CD4-positive, alpha-beta T cell (primary cell): ENCODE results near the gene TSHZ1. TPM values are rescaled to one million over a fixed set of nuclear protein-coding genes. Genes with fewer than 3 reads are reported as not detected.

Experiments used
- ATAC-seq: fragments of 200-7000 bp; cut with Tn5 transposase; one replicate; pipeline ENCODE4 v1.10.0; 2022; ENCODE audit warnings: mild to moderate bottlenecking; ENCODE audit not compliant: poor library complexity
- CTCF ChIA-PET: fragments of 350-600 bp; sonication (Branson Sonifier 250); formaldehyde crosslinking; loops from one replicate; lab custom pipeline; 2021; ENCODE audit warnings: antibody characterized with exemption, inconsistent platforms; lab: Charles Lee
- POLR2A ChIA-PET: fragments of 350-600 bp; sonication (Branson Sonifier 250); formaldehyde crosslinking; loops from one replicate; lab custom pipeline; 2021; ENCODE audit warnings: antibody characterized with exemption, inconsistent platforms; lab: Charles Lee
- DNase-seq, 14 experiments: peaks; one replicate each; pipeline ENCODE4 v3.0.0-alpha.2; 2013 to 2020; ENCODE audit warnings: mixed read lengths in 2 of 14
- H3K27ac ChIP-seq, 2 donors: one replicate each; pipeline versions ENCODE4 v1.5.1 to v1.7.0; 2013; ENCODE audit warnings: low read length in 2 of 2, low read depth in 1 of 2, mild to moderate bottlenecking in 1 of 2
- H3K27me3 ChIP-seq, 2 experiments: 1 replicate in 1 of 2; 2 replicates in 1 of 2; pipeline versions ENCODE4 v1.6.1 to v1.7.0; 2013; ENCODE audit warnings: low read length in 2 of 2, control low read depth in 1 of 2, mild to moderate bottlenecking in 1 of 2, moderate library complexity in 1 of 2; ENCODE audit not compliant: insufficient read depth in 2 of 2, control insufficient read depth in 1 of 2
- H3K36me3 ChIP-seq: one replicate; pipeline ENCODE4 v1.6.1; 2013; ENCODE audit warnings: low read length, control low read depth; ENCODE audit not compliant: insufficient read depth
- H3K4me1 ChIP-seq: one replicate; pipeline ENCODE4 v1.6.1; 2013; ENCODE audit warnings: low read length, control low read depth; ENCODE audit not compliant: insufficient read depth
- H3K4me3 ChIP-seq: one replicate; pipeline ENCODE4 v1.5.1; 2013; ENCODE audit warnings: mild to moderate bottlenecking, low read length, moderate library complexity
- H3K9me3 ChIP-seq, 2 experiments: 1 replicate in 1 of 2; 2 replicates in 1 of 2; pipeline versions ENCODE4 v1.6.1 to v1.7.0; 2013; ENCODE audit warnings: low read length in 2 of 2, mild to moderate bottlenecking in 2 of 2, control low read depth in 1 of 2, moderate library complexity in 1 of 2; ENCODE audit not compliant: control insufficient read depth in 1 of 2, insufficient read depth in 1 of 2
- H3K27ac Mint-ChIP-seq: one replicate; pipeline ENCODE4 v1.8.0; 2020; ENCODE audit warnings: mixed read lengths
- H3K27me3 Mint-ChIP-seq: one replicate; pipeline ENCODE4 v1.8.0; 2021; ENCODE audit warnings: mixed read lengths
- H3K36me3 Mint-ChIP-seq: one replicate; pipeline ENCODE4 v1.8.0; 2021; ENCODE audit warnings: low read depth, mixed read lengths
- H3K4me1 Mint-ChIP-seq: one replicate; pipeline ENCODE4 v1.8.0; 2021; ENCODE audit warnings: low read depth, mixed read lengths
- H3K4me3 Mint-ChIP-seq: one replicate; pipeline ENCODE4 v1.8.0; 2020; ENCODE audit warnings: mild to moderate bottlenecking, mixed read lengths
- H3K9me3 Mint-ChIP-seq: one replicate; pipeline ENCODE4 v1.8.0; 2020; ENCODE audit warnings: mixed read lengths
- intact Hi-C, 2 experiments: fragments of 100-400 bp; cut with DNase I in 1 of 2; cut with micrococcal nuclease in 1 of 2; formaldehyde crosslinking; loops; one replicate each; pipeline versions ENCODE4 v1.15.1 to v1.9.0; 2023 to 2025; cut with DNase I, micrococcal nuclease
- total RNA-seq, 174 experiments: library from RNA in 2 of 174; stranded (reverse) in 2 of 174; gene quantifications; one replicate each; pipeline ENCODE4 v1.2.3 and lab custom pipeline; 2021 to 2026
- TF ChIP-seq, protein P1 (sequence below): fragments of 200-600 bp; IDR thresholded peaks from one replicate; pipeline ENCODE4 v1.8.0; 2022; ENCODE audit warnings: antibody characterized with exemption, mild to moderate bottlenecking

The TSHZ1 gene
- total RNA-seq, 2 experiments from 2014 or later = 19.9 to 21.5 TPM

DNA sequence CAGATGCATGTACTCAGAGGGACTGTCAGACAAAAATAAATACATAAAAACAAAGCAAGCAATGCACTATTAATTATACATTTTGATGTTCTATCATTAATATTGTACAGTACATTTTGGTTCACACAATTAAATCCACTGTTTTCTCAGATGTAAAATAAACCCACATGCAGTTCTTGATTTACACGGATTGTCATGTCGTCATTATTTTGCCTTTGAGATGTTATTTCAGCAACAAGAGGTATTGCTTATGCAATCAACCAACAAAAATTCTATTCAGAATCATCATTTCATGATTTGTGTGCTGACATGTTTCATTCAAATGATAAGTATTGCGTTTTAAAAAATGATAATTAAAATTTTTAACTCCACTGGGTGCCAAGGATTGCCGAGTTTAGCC, 79.2 kb downstream of the TSHZ1 start:
- intact Hi-C loops = no loop called here
- H3K27me3 Mint-ChIP-seq = no peaks in the 10 kb centered on the region
- no peak overlapping the region for H3K4me3 ChIP-seq
- H3K27ac Mint-ChIP-seq = no peak overlapping the region
- H3K27ac ChIP-seq = no peak overlapping the region
- no peaks in the 10 kb centered on the region for H3K27me3 ChIP-seq
- H3K4me3 Mint-ChIP-seq = no peak overlapping the region
- TF ChIP-seq, protein P1, sequence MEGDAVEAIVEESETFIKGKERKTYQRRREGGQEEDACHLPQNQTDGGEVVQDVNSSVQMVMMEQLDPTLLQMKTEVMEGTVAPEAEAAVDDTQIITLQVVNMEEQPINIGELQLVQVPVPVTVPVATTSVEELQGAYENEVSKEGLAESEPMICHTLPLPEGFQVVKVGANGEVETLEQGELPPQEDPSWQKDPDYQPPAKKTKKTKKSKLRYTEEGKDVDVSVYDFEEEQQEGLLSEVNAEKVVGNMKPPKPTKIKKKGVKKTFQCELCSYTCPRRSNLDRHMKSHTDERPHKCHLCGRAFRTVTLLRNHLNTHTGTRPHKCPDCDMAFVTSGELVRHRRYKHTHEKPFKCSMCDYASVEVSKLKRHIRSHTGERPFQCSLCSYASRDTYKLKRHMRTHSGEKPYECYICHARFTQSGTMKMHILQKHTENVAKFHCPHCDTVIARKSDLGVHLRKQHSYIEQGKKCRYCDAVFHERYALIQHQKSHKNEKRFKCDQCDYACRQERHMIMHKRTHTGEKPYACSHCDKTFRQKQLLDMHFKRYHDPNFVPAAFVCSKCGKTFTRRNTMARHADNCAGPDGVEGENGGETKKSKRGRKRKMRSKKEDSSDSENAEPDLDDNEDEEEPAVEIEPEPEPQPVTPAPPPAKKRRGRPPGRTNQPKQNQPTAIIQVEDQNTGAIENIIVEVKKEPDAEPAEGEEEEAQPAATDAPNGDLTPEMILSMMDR = no peak
- ChIA-PET CTCF (no interaction called here), POLR2A (no interaction called here)
- H3K36me3 ChIP-seq = peaks cover 39% of the 10 kb centered on the region
- no peaks in the 10 kb centered on the region for H3K9me3 Mint-ChIP-seq
- DNase-seq (no peak), ATAC-seq (no peak)
- H3K4me1 Mint-ChIP-seq = no peaks in the 10 kb centered on the region
- peaks cover 0 to 20% of the 10 kb centered on the region in 2 experiments for H3K9me3 ChIP-seq
- H3K4me1 ChIP-seq = no peaks in the 10 kb centered on the region
- H3K36me3 Mint-ChIP-seq = peaks cover 51% of the 10 kb centered on the region

DNA sequence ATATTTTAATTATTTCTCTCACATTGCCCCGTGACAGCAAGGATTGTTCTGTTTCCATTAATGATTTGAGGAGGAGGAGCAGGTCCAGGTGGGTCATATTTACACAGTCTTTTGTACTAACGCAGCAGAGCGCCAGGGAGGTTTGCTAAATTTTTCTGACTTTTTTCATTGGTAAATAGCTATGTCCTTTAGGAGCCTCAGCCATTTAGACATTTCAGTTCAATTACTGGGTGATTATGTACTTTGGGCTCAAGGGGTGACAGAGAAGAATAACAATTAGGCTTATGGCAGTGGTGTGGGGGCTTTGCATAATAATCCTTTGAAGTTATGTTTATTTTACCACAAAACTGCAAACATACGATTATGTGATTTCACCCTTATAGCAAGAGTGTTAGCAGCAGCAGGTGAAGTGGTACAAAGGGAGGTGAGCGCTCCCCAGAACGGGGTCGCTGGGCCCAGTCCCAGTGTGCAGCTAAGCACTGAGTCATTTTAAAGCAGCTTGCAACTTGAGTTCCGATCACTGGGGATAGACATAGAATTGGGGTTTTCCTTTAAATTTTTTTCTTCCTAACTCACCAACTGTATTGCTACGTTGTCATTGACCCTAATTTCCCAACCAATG, 80.3 kb downstream of the TSHZ1 start:
- Mint-ChIP-seq H3K9me3 (no peaks in the 10 kb centered on the region), H3K4me1 (no peaks in the 10 kb centered on the region), H3K36me3 (peaks cover 42% of the 10 kb centered on the region), H3K4me3 (no peak overlapping the region), H3K27me3 (no peaks in the 10 kb centered on the region), H3K27ac (no peak overlapping the region)
- Histone ChIP-seq H3K36me3 (peaks cover 28% of the 10 kb centered on the region), H3K27ac (no peak overlapping the region), H3K4me3 (no peak overlapping the region), H3K4me1 (no peaks in the 10 kb centered on the region), H3K27me3 (no peaks in the 10 kb centered on the region), H3K9me3 (peaks cover 0 to 18% of the 10 kb centered on the region in 2 experiments)
- DNase-seq (no peak), ATAC-seq (no peak)
- intact Hi-C loops = no loop called here
- ChIA-PET POLR2A (no interaction called here), CTCF (no interaction called here)
- TF ChIP-seq, protein P1 = no peak

DNA sequence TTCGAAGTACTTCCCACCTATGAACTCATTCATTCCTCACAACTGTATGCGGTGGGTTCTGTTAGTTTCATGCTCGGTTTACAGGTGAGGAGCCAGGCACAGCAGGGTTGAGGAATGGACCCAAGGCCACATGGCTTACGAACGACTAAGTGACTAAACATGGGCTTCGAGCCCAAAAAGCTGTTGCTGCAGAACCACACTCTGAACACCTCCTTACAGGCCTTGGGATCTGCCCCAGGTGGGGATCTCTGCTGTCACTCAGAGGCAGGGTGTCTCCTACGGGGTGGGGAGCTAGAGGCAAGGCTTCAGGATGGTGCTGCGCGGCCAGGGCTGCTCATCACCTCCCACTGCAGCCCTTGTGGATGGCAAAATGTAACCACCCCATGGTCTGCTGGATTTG, 80.9 kb downstream of the TSHZ1 start:
- no peaks in the 10 kb centered on the region for H3K4me1 Mint-ChIP-seq
- TF ChIP-seq, protein P1 = no peak
- Histone ChIP-seq H3K9me3 (peaks cover 0 to 12% of the 10 kb centered on the region in 2 experiments), H3K4me3 (no peak overlapping the region), H3K27ac (no peak overlapping the region), H3K4me1 (no peaks in the 10 kb centered on the region), H3K36me3 (peaks cover 22% of the 10 kb centered on the region), H3K27me3 (no peaks in the 10 kb centered on the region)
- ChIA-PET POLR2A (no interaction called here), CTCF (no interaction called here)
- intact Hi-C loops = no loop called here
- ATAC-seq (no peak), DNase-seq (no peak)
- no peak overlapping the region for H3K4me3 Mint-ChIP-seq
- no peak overlapping the region for H3K27ac Mint-ChIP-seq
- H3K36me3 Mint-ChIP-seq = peaks cover 36% of the 10 kb centered on the region
- no peaks in the 10 kb centered on the region for H3K9me3 Mint-ChIP-seq
- H3K27me3 Mint-ChIP-seq = no peaks in the 10 kb centered on the region
